Spleen (tissue), 11 donors: ENCODE measurements around the gene SNX30. TPM values are rescaled to one million over a fixed set of nuclear protein-coding genes. Genes with fewer than 3 reads are reported as not detected.

Source experiments
- DNase-seq: peaks from one replicate; pipeline ENCODE4 v3.0.0-alpha.2; 2020
- H3K27ac ChIP-seq, 8 donors: fragments of 200-600 bp; sonication (generic) in 7 of 8; 1 replicate in 4 of 8; 2 replicates in 4 of 8; pipeline versions ENCODE4 v1.5.0 to v1.8.0; 2016 to 2021; ENCODE audit warnings: inconsistent platforms in 4 of 8, mild to moderate bottlenecking in 4 of 8, moderate library complexity in 1 of 8
- H3K27me3 ChIP-seq, 7 donors: fragments of 200-600 bp; sonication (generic) in 6 of 7; replicated peaks in 1 of 7; 1 replicate in 4 of 7; 2 replicates in 3 of 7; pipeline versions ENCODE4 v1.5.0 to v1.8.0; 2016 to 2021; ENCODE audit warnings: inconsistent platforms in 3 of 7, mild to moderate bottlenecking in 1 of 7
- H3K36me3 ChIP-seq, 6 donors: fragments of 200-600 bp; sonication (generic) in 5 of 6; 1 replicate in 4 of 6; 2 replicates in 2 of 6; pipeline versions ENCODE4 v1.5.0 to v1.8.0; 2016 to 2021; ENCODE audit warnings: inconsistent platforms in 2 of 6
- H3K4me1 ChIP-seq, 6 donors: fragments of 200-600 bp; sonication (generic) in 5 of 6; 1 replicate in 3 of 6; 2 replicates in 3 of 6; pipeline versions ENCODE4 v1.5.0 to v1.8.0; 2016 to 2021; ENCODE audit warnings: inconsistent platforms in 3 of 6
- H3K4me3 ChIP-seq, 8 donors: fragments of 200-600 bp; sonication (generic) in 7 of 8; 1 replicate in 4 of 8; 2 replicates in 4 of 8; pipeline versions ENCODE4 v1.5.0 to v1.8.0; 2016 to 2021; ENCODE audit warnings: inconsistent platforms in 4 of 8, mild to moderate bottlenecking in 4 of 8, moderate library complexity in 2 of 8
- H3K9me3 ChIP-seq, 8 donors: fragments of 200-600 bp; sonication (generic) in 7 of 8; 1 replicate in 4 of 8; 2 replicates in 4 of 8; pipeline versions ENCODE4 v1.5.0 to v1.8.0; 2016 to 2021; ENCODE audit warnings: inconsistent platforms in 4 of 8
- POLR2A ChIP-seq, 3 donors: fragments of 450-650 bp; IDR thresholded peaks; one replicate each; pipeline ENCODE4 v1.5.1; 2017; ENCODE audit warnings: antibody characterized with exemption in 3 of 3, mild to moderate bottlenecking in 1 of 3
- POLR2AphosphoS5 ChIP-seq, 3 donors: sonication (generic); formaldehyde crosslinking; IDR thresholded peaks; one replicate each; pipeline ENCODE4 v1.5.1; 2017; ENCODE audit warnings: antibody characterized with exemption in 3 of 3
- WGBS, 5 donors: extraction: QIAGEN DNeasy Blood & Tissue Kit in 3 of 5; methylation state at CpG; one replicate each; pipeline versions ENCODE4 v1.1.5 to v1.1.7; 2013 to 2018; 5-methylcytosine and 5-hydroxymethylcytosine counted together
- intact Hi-C: fragments of 100-400 bp; cut with DNase I; formaldehyde crosslinking; loops from one replicate; pipeline ENCODE4 v1.15.0; 2023; ENCODE audit warnings: low total_unique reads
- polyA plus RNA-seq, 3 donors: library from polyadenylated mRNA; stranded (reverse); fragments of 200-250 nt; gene quantifications; one replicate each; pipeline ENCODE4 v1.2.1, GENCODE V29; 2013
- total RNA-seq, 7 donors: library from RNA; depleted of rRNA in 3 of 7; stranded (reverse); fragments of >200 nt in 3 of 7; fragmentation: NEBNext Ultra II Directional in 4 of 7; extraction: Animal tissue kit (Norgen Biotek cat#: 25700) in 4 of 7; gene quantifications; one replicate each; pipeline versions ENCODE4 v1.1.0 to v1.2.1, GENCODE V29; 2016 to 2021
- TF ChIP-seq, protein P1 (sequence below), 11 experiments: fragments of 200-600 bp in 7 of 11; fragments of 450-650 bp in 4 of 11; sonication (generic) in 4 of 11; IDR thresholded peaks in 8 of 11; conservative IDR thresholded peaks in 3 of 11; 1 replicate in 7 of 11; 2 replicates in 4 of 11; pipeline versions ENCODE4 v1.4.0 to v1.8.0; 2016 to 2021; ENCODE audit warnings: antibody characterized with exemption in 11 of 11, inconsistent platforms in 4 of 11, mild to moderate bottlenecking in 1 of 11
- donor health status: healthy with polysubstance abuse.
- donor health status: DM: no; HTN: no; CAD: no; lungs with moderate emphysema.
- donor health status: DM: no; HTN: no; CAD: no.
- donor health status: Bipolar disorder and iron deficiency.
- donor health status: healthy.
- donor health status: DM: no; HTN: no; CAD: no.
- donor health status: DM: yes; HTN: yes; CAD: no.

Gene SNX30
- total and polyA plus RNA-seq, 10 donors: 1.2 to 23.3 (median 14.6) TPM

DNA sequence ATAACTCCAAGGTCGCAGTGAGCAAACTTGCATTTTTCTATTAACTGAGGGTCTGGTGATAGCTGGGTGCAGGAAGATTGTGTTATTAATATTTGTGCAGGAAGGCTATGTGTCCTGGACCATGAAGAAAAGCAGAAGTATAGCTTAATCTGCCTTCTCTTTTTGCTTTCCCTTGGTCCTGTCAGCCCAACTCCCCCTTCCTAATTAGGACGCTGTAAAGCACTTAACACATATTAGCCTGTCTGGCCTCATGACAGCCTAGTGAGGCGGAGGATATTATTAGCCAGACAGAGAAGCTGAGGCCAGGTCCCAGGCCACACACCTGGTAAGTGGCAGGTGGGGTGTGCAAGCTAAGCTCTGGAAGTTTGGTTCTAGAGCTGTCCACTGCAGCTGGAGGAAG is 110.6 kb downstream of the SNX30 start:
- Histone ChIP-seq H3K27ac (peak overlapping the region in 6 of 8 donors; percentile 48 to 85 (median 67)), H3K9me3 (no peaks in the 10 kb centered on the region), H3K36me3 (peaks cover 0 to 11% (median 0%) of the 10 kb centered on the region in 6 donors), H3K27me3 (no peaks in the 10 kb centered on the region), H3K4me1 (peaks cover 11 to 79% (median 52%) of the 10 kb centered on the region in 6 donors), H3K4me3 (peak overlapping the region in 1 of 8 donors; percentile 29)
- WGBS, 5 donors: 52 to 73% (median 55%) methylated on average over 3 of the region's 3 CpGs
- TF ChIP-seq, protein P1, sequence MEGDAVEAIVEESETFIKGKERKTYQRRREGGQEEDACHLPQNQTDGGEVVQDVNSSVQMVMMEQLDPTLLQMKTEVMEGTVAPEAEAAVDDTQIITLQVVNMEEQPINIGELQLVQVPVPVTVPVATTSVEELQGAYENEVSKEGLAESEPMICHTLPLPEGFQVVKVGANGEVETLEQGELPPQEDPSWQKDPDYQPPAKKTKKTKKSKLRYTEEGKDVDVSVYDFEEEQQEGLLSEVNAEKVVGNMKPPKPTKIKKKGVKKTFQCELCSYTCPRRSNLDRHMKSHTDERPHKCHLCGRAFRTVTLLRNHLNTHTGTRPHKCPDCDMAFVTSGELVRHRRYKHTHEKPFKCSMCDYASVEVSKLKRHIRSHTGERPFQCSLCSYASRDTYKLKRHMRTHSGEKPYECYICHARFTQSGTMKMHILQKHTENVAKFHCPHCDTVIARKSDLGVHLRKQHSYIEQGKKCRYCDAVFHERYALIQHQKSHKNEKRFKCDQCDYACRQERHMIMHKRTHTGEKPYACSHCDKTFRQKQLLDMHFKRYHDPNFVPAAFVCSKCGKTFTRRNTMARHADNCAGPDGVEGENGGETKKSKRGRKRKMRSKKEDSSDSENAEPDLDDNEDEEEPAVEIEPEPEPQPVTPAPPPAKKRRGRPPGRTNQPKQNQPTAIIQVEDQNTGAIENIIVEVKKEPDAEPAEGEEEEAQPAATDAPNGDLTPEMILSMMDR (IDR thresholded peaks at IDR 0.05 in 8 of 11, conservative IDR thresholded peaks at IDR 0.05 in 3 of 11): no peak
- TF ChIP-seq POLR2A (IDR thresholded peaks at IDR 0.05) (no peak), POLR2AphosphoS5 (IDR thresholded peaks at IDR 0.05) (no peak)
- intact Hi-C loops: no loop called here
- no peak for DNase-seq

DNA sequence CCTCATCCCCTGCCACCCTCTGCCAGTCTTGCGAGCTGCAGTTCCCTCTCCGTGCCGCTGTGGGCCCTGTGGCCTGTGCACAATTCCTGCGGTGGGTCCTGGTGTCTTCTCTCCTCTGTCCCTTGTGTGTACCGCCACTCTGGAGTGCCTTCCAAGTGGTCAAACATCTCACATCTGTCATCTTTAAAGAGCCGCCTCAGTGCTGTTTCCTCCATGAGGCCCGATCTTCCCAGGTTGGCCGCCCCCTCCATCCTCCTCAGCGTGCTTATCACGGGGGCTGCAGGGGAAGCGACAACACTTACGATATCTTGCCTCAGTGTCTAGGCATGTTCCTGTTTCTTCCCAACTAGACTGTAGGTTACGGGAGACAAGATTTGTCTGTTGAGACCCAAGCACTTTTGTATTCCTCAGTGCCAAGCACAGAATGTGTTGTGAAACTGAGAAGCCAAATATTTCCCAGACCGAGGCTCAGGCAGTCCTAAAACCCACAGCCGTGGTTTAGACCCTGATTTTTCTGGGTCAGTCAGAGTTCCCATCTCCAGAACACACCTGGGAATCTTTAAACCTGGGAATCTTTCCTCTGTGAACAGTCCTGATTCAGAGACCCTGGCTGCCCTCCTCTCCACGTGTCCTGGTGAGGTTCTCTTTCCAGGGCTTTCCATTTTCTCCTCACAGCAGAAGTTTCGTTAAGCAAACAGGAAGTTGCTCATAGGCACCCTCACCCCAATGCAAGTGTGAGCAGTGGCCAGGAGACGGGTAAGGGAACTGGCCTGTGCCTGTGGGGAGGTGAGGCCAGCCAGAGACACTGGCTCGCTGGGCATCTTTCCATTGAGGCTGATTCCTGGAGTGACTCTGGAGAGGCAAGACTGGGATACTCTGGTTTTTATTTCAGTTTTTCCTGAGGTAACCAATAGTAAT is 111.3 kb downstream of the SNX30 start:
- H3K4me1 ChIP-seq: peaks cover 11 to 83% (median 52%) of the 10 kb centered on the region in 6 donors

DNA sequence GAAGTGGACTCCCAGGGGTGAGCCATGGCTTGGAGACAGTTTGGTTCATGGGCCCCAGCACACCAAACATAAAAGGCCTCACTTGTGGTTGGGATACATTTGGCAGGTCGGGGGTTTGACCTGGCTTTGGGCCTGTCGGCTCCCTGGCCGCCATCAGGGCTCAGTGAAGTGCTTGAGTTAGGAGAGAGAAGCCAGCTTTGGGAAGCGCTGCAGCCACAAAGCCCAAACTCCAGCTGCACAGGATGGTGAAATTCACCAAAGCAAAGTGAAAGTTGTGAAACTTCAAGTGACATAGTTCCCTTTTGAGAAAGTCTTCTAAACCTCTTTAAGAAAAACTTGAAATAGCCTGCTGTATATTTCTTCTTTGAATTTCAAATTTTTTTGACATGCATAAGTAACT is 112.7 kb downstream of the SNX30 start:
- Histone ChIP-seq H3K36me3 (peaks cover 0 to 20% (median under 1%) of the 10 kb centered on the region in 6 donors), H3K27me3 (no peaks in the 10 kb centered on the region), H3K4me3 (peak overlapping the region in 1 of 8 donors; percentile 8), H3K27ac (peak overlapping the region in 7 of 8 donors; percentile 0 to 85 (median 55)), H3K9me3 (no peaks in the 10 kb centered on the region), H3K4me1 (peaks cover 11 to 82% (median 50%) of the 10 kb centered on the region in 6 donors)
- intact Hi-C loops: no loop called here
- TF ChIP-seq, protein P1 (IDR thresholded peaks at IDR 0.05 in 8 of 11, conservative IDR thresholded peaks at IDR 0.05 in 3 of 11): no peak
- TF ChIP-seq POLR2AphosphoS5 (IDR thresholded peaks at IDR 0.05): peak in 1 of 3 donors; percentile 9
- WGBS, 5 donors: 7 to 23% (median 11%) methylated on average over 4 of the region's 4 CpGs
- DNase-seq: peak; percentile 80

More for the DNA sequence above, 111.3 kb downstream of the SNX30 start:
- DNase-seq: peak; percentile 80
- Histone ChIP-seq H3K9me3 (no peaks in the 10 kb centered on the region), H3K4me3 (peak overlapping the region in 1 of 8 donors; percentile 29), H3K36me3 (peaks cover 0 to 15% (median 0%) of the 10 kb centered on the region in 6 donors), H3K27ac (peak overlapping the region in 6 of 8 donors; percentile 48 to 85 (median 67)), H3K27me3 (no peaks in the 10 kb centered on the region)
- peak in 2 of 3 donors; percentile 26 to 28 for TF ChIP-seq POLR2AphosphoS5 (IDR thresholded peaks at IDR 0.05)
- TF ChIP-seq, protein P1 (IDR thresholded peaks at IDR 0.05 in 8 of 11, conservative IDR thresholded peaks at IDR 0.05 in 3 of 11): peak in 1 of 11 experiments; percentile 11
- no peak for TF ChIP-seq POLR2A (IDR thresholded peaks at IDR 0.05)
- 42 to 63% (median 55%) methylated on average over 19 of the region's 19 CpGs for WGBS, 5 donors
- intact Hi-C loops: no loop called here

DNA sequence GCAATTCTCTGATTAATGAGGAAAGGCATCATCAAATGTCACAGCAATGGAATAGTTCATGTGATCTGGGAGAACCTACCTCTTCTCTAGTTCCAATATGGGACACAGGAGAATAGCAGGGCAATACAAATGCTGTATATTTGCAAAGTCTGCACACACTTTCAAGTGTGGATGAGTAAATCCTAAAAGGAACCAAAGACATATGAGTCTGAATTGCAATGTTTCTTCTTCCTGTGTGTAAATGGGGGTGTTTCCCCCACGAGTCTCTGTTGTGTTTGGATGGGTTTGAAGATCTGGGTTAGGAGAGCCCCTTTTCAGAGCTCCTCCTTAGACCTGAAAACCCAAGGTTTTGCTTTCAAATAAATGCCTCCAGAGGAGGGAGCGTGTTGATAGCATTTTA is 113.2 kb downstream of the SNX30 start:
- intact Hi-C loops: no loop called here
- peaks cover 11 to 80% (median 45%) of the 10 kb centered on the region in 6 donors for H3K4me1 ChIP-seq

More for the DNA sequence above, 113.2 kb downstream of the SNX30 start:
- Histone ChIP-seq H3K27me3 (no peaks in the 10 kb centered on the region), H3K36me3 (peaks cover 0 to 25% (median 5%) of the 10 kb centered on the region in 6 donors), H3K4me3 (peak overlapping the region in 1 of 8 donors; percentile 1), H3K27ac (peak overlapping the region in 7 of 8 donors; percentile 0 to 85 (median 55)), H3K9me3 (no peaks in the 10 kb centered on the region)
- no peak for TF ChIP-seq POLR2A (IDR thresholded peaks at IDR 0.05)
- TF ChIP-seq, protein P1 (IDR thresholded peaks at IDR 0.05 in 8 of 11, conservative IDR thresholded peaks at IDR 0.05 in 3 of 11): no peak
- TF ChIP-seq POLR2AphosphoS5 (IDR thresholded peaks at IDR 0.05): no peak
- 50 to 58% (median 56%) methylated on average over 2 of the region's 2 CpGs for WGBS, 5 donors
- DNase-seq: no peak
